ENCODE measurements around the gene RIN3.

Gene RIN3

DNA sequence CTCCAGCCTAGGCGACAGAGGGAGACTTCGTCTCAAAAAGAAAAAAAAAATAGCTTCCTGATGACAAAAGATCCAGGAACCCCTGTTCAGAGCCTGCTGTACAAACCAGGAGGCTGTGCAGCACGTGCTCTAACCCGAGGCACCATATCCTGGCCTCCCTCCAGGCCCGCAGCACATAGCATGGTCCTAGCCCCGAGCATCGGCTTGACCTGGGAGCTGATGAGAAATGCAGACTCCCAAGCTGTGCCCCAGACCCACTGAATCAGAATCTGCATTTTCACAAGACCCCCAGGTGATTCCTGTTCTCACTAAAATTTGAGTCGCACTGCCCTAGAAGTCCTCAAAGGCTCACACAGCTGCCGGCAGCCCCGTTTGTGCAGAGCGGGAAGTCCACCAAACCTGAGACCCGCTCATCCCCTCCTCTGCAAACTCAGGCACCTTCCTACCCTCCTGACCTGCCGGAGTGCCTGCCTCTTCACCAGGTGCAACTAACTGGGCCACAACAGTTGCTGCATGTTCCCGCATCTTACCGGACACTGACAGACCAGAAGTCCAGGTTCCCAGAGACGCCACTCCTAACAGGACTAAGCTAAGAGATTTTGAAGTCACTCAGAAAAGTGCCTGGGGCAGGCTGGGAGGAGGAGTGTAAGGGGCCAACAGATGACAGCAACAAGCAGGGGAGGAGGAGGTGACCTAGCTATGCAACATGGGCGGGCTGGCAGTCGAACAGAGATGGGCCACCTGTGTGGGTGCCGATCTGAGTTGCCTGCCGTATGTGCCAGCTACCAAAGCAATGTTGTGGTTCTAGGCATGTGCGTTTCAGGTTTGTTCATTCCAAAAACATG, 24.0 kb upstream of the RIN3 start:
- H4K5ac ChIP-seq (ENCODE audit: low read length), result no peak overlapping the region
- no peak for DNase-seq
- no peak overlapping the region for H3K4me2 ChIP-seq (ENCODE audit: low read length)
- no peak overlapping the region for H4K8ac ChIP-seq (ENCODE audit: low read depth, low read length)
- no peak overlapping the region for H3K56ac ChIP-seq (ENCODE audit: low read length)
- H3K79me2 ChIP-seq (ENCODE audit: control insufficient read depth, insufficient read depth, low read length), result no peaks in the 10 kb centered on the region
- H2BK120ac ChIP-seq (ENCODE audit: low read depth, low read length), result no peak overlapping the region
- H2AK5ac ChIP-seq (ENCODE audit: low read length), result no peak overlapping the region
- no peak overlapping the region for H3K23ac ChIP-seq (ENCODE audit: low read length)
- H3K9ac ChIP-seq (ENCODE audit: low read length), result no peak overlapping the region
- H3K36me3 ChIP-seq (ENCODE audit: control insufficient read depth, insufficient read depth, low read length), result no peaks in the 10 kb centered on the region
- no peak overlapping the region for H3K4ac ChIP-seq (ENCODE audit: low read depth, low read length)
- H3K27ac ChIP-seq (ENCODE audit: low read depth, low read length), result no peak overlapping the region
- H3K18ac ChIP-seq (ENCODE audit: low read length), result no peak overlapping the region
- no peak overlapping the region for H2BK5ac ChIP-seq (ENCODE audit: low read length)
- WGBS (ENCODE audit: extremely low coverage, insufficient coverage, low lambda C conversion rate), result no CpG with 5 or more reads among the region's 21 CpGs
- H3K4me3 ChIP-seq (ENCODE audit: low read length), result no peak overlapping the region
- no peaks in the 10 kb centered on the region for H3K4me1 ChIP-seq (ENCODE audit: control insufficient read depth, low read depth, low read length)
- H3K79me1 ChIP-seq (ENCODE audit: low read length), result no peaks in the 10 kb centered on the region
- no peaks in the 10 kb centered on the region for H3K27me3 ChIP-seq (ENCODE audit: insufficient read depth, low read length, poor library complexity)
- H2BK15ac ChIP-seq (replicated peaks; ENCODE audit: low read depth), result no peak overlapping the region

DNA sequence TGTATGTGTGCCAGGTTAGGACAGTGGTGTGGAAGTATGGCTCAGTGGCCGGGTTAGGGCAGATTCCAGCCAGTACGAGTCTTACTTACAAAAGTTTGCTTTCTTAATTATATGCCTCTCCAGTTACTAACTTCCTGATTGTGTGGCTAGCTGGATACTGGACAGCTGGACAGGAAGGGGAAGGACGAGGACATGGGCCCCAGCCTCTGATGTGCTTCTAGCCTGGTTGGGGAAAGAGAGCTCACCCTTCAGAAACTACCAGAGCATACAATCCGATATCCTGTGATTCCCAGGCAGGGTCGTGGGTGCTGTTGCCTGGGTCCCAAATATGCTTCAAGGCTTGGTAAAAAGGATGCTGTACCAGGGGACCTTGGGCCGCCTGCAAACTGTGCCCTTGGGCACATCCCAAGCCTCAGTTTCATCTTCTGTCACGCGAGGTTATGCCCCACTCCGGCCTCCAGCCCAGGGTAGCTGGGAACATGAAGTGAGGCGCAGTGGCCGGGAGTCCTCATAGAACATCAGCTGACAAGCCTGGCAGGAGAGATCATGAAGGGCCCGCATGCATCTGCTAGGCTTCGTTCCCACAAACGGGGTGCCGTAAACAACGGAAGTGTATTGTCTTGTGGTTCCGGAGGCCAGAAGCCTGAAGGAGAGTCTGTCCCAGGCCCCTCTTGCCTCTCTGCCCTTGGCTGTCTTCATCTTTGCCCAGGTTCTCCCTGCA, 23.2 kb upstream of the RIN3 start:
- no peak overlapping the region for H3K9ac ChIP-seq (ENCODE audit: low read length)
- H2BK15ac ChIP-seq (replicated peaks; ENCODE audit: low read depth), result no peak overlapping the region
- H3K27me3 ChIP-seq (ENCODE audit: insufficient read depth, low read length, poor library complexity), result no peaks in the 10 kb centered on the region
- H3K27ac ChIP-seq (ENCODE audit: low read depth, low read length), result no peak overlapping the region
- no peak overlapping the region for H4K8ac ChIP-seq (ENCODE audit: low read depth, low read length)
- no peaks in the 10 kb centered on the region for H3K36me3 ChIP-seq (ENCODE audit: control insufficient read depth, insufficient read depth, low read length)
- WGBS (ENCODE audit: extremely low coverage, insufficient coverage, low lambda C conversion rate), result no CpG with 5 or more reads among the region's 17 CpGs
- no peaks in the 10 kb centered on the region for H3K79me2 ChIP-seq (ENCODE audit: control insufficient read depth, insufficient read depth, low read length)
- H3K4me2 ChIP-seq (ENCODE audit: low read length), result no peak overlapping the region
- no peak overlapping the region for H4K5ac ChIP-seq (ENCODE audit: low read length)
- H3K79me1 ChIP-seq (ENCODE audit: low read length), result no peaks in the 10 kb centered on the region
- no peak for DNase-seq
- no peak overlapping the region for H2AK5ac ChIP-seq (ENCODE audit: low read length)
- no peak overlapping the region for H2BK5ac ChIP-seq (ENCODE audit: low read length)
- no peak overlapping the region for H3K18ac ChIP-seq (ENCODE audit: low read length)
- H3K23ac ChIP-seq (ENCODE audit: low read length), result no peak overlapping the region
- no peak overlapping the region for H3K56ac ChIP-seq (ENCODE audit: low read length)
- H2BK120ac ChIP-seq (ENCODE audit: low read depth, low read length), result no peak overlapping the region
- no peak overlapping the region for H3K4me3 ChIP-seq (ENCODE audit: low read length)
- H3K4me1 ChIP-seq (ENCODE audit: control insufficient read depth, low read depth, low read length), result no peaks in the 10 kb centered on the region
- no peak overlapping the region for H3K4ac ChIP-seq (ENCODE audit: low read depth, low read length)

DNA sequence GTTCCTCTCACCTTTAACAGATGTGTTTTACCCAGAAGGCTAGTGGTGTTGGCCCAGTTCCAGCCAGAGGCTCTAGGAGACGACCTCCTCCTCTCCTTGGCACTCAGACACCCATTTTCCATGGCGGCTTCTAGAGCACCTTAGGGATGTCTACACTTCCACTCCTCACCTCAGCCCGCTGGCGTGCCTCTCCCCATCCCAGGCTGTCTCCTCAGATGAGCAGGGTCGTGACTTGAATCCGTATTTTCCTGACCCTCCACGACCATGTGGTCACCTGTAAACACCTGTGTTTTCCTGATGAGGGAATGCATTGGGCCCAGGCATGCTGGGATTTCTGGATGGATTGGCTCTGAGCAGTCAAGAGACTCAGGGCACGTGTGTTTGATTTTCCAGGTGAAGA, 21.8 kb upstream of the RIN3 start:
- no peak overlapping the region for H3K4me3 ChIP-seq (ENCODE audit: low read length)
- H3K79me1 ChIP-seq (ENCODE audit: low read length), result no peaks in the 10 kb centered on the region
- H2BK5ac ChIP-seq (ENCODE audit: low read length), result no peak overlapping the region
- H3K18ac ChIP-seq (ENCODE audit: low read length), result no peak overlapping the region
- no peaks in the 10 kb centered on the region for H3K27me3 ChIP-seq (ENCODE audit: insufficient read depth, low read length, poor library complexity)
- H4K8ac ChIP-seq (ENCODE audit: low read depth, low read length), result no peak overlapping the region
- H2AK5ac ChIP-seq (ENCODE audit: low read length), result no peak overlapping the region
- no peak overlapping the region for H4K5ac ChIP-seq (ENCODE audit: low read length)
- no peak for DNase-seq
- H3K23ac ChIP-seq (ENCODE audit: low read length), result no peak overlapping the region
- no peaks in the 10 kb centered on the region for H3K79me2 ChIP-seq (ENCODE audit: control insufficient read depth, insufficient read depth, low read length)
- no peak overlapping the region for H2BK120ac ChIP-seq (ENCODE audit: low read depth, low read length)
- H3K4me2 ChIP-seq (ENCODE audit: low read length), result no peak overlapping the region
- H3K9ac ChIP-seq (ENCODE audit: low read length), result no peak overlapping the region
- H3K4ac ChIP-seq (ENCODE audit: low read depth, low read length), result no peak overlapping the region
- no peak overlapping the region for H3K27ac ChIP-seq (ENCODE audit: low read depth, low read length)
- no peak overlapping the region for H2BK15ac ChIP-seq (replicated peaks; ENCODE audit: low read depth)
- no CpG with 5 or more reads among the region's 8 CpGs for WGBS (ENCODE audit: extremely low coverage, insufficient coverage, low lambda C conversion rate)
- no peaks in the 10 kb centered on the region for H3K4me1 ChIP-seq (ENCODE audit: control insufficient read depth, low read depth, low read length)
- H3K36me3 ChIP-seq (ENCODE audit: control insufficient read depth, insufficient read depth, low read length), result no peaks in the 10 kb centered on the region
- no peak overlapping the region for H3K56ac ChIP-seq (ENCODE audit: low read length)

- no peak overlapping the region for H4K8ac ChIP-seq (ENCODE audit: low read depth, low read length)
- H2AK5ac ChIP-seq (ENCODE audit: low read length), result no peak overlapping the region
- H3K79me1 ChIP-seq (ENCODE audit: low read length), result no peaks in the 10 kb centered on the region
- H3K27ac ChIP-seq (ENCODE audit: low read depth, low read length), result no peak overlapping the region
- no peak overlapping the region for H3K4me2 ChIP-seq (ENCODE audit: low read length)
- no peak overlapping the region for H2BK5ac ChIP-seq (ENCODE audit: low read length)
- H3K36me3 ChIP-seq (ENCODE audit: control insufficient read depth, insufficient read depth, low read length), result no peaks in the 10 kb centered on the region
- H3K4ac ChIP-seq (ENCODE audit: low read depth, low read length), result no peak overlapping the region
- no peak overlapping the region for H3K23ac ChIP-seq (ENCODE audit: low read length)
- no peaks in the 10 kb centered on the region for H3K4me1 ChIP-seq (ENCODE audit: control insufficient read depth, low read depth, low read length)
- H3K27me3 ChIP-seq (ENCODE audit: insufficient read depth, low read length, poor library complexity), result no peaks in the 10 kb centered on the region
- no CpG with 5 or more reads among the region's 10 CpGs for WGBS (ENCODE audit: extremely low coverage, insufficient coverage, low lambda C conversion rate)
- no peak overlapping the region for H4K5ac ChIP-seq (ENCODE audit: low read length)
- no peak overlapping the region for H3K18ac ChIP-seq (ENCODE audit: low read length)
- H2BK120ac ChIP-seq (ENCODE audit: low read depth, low read length), result no peak overlapping the region
- DNase-seq, result no peak
- no peak overlapping the region for H3K9ac ChIP-seq (ENCODE audit: low read length)
- H2BK15ac ChIP-seq (replicated peaks; ENCODE audit: low read depth), result no peak overlapping the region
- H3K79me2 ChIP-seq (ENCODE audit: control insufficient read depth, insufficient read depth, low read length), result no peaks in the 10 kb centered on the region
- no peak overlapping the region for H3K4me3 ChIP-seq (ENCODE audit: low read length)
- no peak overlapping the region for H3K56ac ChIP-seq (ENCODE audit: low read length)
Measured at GRCh38 chr14:92492258-92492657, 21.3 kb upstream of the RIN3 start.

- Histone ChIP-seq H3K36me3 (ENCODE audit: control insufficient read depth, insufficient read depth, low read length) (no peaks in the 10 kb centered on the region), H2BK5ac (ENCODE audit: low read length) (no peak overlapping the region), H3K79me2 (ENCODE audit: control insufficient read depth, insufficient read depth, low read length) (no peaks in the 10 kb centered on the region), H3K27me3 (ENCODE audit: insufficient read depth, low read length, poor library complexity) (no peaks in the 10 kb centered on the region), H3K4ac (ENCODE audit: low read depth, low read length) (no peak overlapping the region), H2BK120ac (ENCODE audit: low read depth, low read length) (no peak overlapping the region), H3K4me2 (ENCODE audit: low read length) (no peak overlapping the region), H3K79me1 (ENCODE audit: low read length) (no peaks in the 10 kb centered on the region), H3K27ac (ENCODE audit: low read depth, low read length) (no peak overlapping the region), H3K18ac (ENCODE audit: low read length) (no peak overlapping the region), H3K4me1 (ENCODE audit: control insufficient read depth, low read depth, low read length) (no peaks in the 10 kb centered on the region), H3K56ac (ENCODE audit: low read length) (no peak overlapping the region), H4K8ac (ENCODE audit: low read depth, low read length) (no peak overlapping the region), H3K9ac (ENCODE audit: low read length) (no peak overlapping the region), H2BK15ac (replicated peaks; ENCODE audit: low read depth) (no peak overlapping the region), H3K4me3 (ENCODE audit: low read length) (no peak overlapping the region), H4K5ac (ENCODE audit: low read length) (no peak overlapping the region), H3K23ac (ENCODE audit: low read length) (no peak overlapping the region), H2AK5ac (ENCODE audit: low read length) (no peak overlapping the region)
- DNase-seq, result no peak
- WGBS (ENCODE audit: extremely low coverage, insufficient coverage, low lambda C conversion rate), result no CpG with 5 or more reads among the region's 10 CpGs
Measured at GRCh38 chr14:92493024-92493423, 20.6 kb upstream of the RIN3 start.

Data from mesendoderm (in vitro differentiated cells).